HG03439 (cell line): ENCODE measurements around the gene SSH2.
"Not testable (repeated sequence)": the region's sequence is repeated elsewhere in the genome, so short reads cannot be mapped to it uniquely, and the experiment has no call there.

Source experiments
- ATAC-seq: cut with Tn5 transposase; IDR thresholded peaks from one replicate; pipeline ENCODE4 v1.9.1; 2021; ENCODE audit warnings: mild to moderate bottlenecking, moderate library complexity; ENCODE audit not compliant: unreplicated experiment

The SSH2 gene, protein sequence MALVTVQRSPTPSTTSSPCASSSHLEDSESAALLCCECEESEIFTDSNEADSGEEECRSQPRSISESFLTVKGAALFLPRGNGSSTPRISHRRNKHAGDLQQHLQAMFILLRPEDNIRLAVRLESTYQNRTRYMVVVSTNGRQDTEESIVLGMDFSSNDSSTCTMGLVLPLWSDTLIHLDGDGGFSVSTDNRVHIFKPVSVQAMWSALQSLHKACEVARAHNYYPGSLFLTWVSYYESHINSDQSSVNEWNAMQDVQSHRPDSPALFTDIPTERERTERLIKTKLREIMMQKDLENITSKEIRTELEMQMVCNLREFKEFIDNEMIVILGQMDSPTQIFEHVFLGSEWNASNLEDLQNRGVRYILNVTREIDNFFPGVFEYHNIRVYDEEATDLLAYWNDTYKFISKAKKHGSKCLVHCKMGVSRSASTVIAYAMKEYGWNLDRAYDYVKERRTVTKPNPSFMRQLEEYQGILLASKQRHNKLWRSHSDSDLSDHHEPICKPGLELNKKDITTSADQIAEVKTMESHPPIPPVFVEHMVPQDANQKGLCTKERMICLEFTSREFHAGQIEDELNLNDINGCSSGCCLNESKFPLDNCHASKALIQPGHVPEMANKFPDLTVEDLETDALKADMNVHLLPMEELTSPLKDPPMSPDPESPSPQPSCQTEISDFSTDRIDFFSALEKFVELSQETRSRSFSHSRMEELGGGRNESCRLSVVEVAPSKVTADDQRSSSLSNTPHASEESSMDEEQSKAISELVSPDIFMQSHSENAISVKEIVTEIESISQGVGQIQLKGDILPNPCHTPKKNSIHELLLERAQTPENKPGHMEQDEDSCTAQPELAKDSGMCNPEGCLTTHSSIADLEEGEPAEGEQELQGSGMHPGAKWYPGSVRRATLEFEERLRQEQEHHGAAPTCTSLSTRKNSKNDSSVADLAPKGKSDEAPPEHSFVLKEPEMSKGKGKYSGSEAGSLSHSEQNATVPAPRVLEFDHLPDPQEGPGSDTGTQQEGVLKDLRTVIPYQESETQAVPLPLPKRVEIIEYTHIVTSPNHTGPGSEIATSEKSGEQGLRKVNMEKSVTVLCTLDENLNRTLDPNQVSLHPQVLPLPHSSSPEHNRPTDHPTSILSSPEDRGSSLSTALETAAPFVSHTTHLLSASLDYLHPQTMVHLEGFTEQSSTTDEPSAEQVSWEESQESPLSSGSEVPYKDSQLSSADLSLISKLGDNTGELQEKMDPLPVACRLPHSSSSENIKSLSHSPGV (N-terminal part only)

DNA sequence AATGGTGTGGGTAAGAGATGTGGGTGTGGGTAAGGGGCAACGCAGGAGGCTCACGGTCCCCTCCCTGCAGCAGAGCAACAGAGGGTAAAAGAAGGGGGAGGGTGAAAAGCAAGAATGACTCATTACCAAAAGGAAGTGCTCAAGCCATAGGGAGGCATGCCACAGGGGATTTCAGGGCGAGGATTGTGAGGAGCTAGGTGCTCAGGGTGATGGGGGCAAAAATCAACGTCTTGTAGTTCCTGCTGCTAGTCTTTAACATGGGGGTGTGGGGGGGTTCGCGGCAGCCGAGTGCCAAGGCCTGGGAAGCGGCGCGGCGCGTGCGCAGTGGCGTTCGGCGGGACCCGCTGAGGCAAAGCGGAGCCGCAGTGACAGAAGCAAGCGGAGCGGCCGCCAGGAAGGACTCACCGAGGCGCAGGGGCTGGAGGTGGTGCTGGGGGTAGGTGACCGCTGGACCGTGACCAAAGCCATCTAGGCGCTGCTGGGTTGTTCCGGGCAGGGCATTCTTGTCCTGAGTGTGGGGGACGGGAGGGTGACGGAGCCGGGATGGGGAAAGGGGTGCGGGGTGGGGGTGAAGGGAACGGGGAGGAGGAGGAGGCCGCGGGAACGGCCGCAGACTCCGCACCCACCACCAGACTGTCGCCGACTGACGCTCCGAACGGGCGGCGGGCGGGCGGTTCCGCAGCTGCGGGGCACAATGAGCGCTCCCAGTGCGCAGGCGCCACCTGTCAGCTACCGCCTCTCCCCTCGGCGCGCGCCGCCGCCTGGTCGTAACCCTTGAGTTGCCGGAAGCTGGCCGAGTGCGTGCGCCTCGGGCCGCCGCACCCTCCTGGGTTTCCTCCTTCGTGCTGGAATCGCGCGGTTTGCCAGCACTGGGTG, at the start of gene SSH2:
Gene SSH2 (minus strand): TSS at position 696 of the 876 bp plus-strand sequence. CDS start 228 bp downstream, at position 468.
- peak; percentile 55 for ATAC-seq

DNA sequence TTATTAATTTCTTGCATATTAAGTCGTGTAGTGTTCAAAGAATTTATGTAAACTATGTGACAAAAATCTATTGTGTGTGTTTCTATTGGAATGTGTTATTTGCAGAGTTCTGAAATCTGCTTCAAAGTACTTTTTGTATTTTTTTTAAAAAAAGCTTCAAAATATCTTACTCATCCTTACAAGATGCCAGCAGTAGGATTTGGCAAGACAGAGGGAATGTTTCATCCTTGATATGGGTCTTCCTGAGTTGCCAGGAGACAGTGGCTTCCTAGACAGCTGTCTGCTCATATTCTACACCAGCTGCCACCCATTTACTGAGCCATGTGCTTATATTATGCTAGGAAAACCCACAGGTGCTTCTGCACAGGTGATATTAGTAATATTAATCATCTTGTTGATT, 47.8 kb upstream of the SSH2 start:
- ATAC-seq, result no peak

GRCh38 chr17:29973005-29973404, 43.0 kb upstream of the SSH2 start:
- no peak for ATAC-seq

DNA sequence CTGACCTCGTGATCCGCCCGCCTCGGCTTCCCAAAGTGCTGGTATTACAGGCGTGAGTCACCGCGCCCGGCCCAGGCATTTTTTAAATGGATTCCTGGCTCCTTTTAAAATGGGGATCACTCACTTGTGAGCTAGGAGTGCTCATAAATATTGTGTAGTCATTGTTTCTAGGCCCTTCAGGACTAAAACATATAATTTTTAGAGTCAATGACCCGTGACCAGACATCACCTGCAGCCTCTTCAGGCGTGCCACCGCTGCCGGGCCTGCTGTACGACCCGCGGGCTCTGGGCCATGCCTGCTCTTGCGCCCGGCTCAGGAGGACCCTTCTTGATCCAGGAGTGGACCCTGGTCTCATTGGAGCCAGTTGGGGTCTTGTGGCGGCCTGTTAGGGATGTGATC, 42.2 kb upstream of the SSH2 start:
- ATAC-seq, result no peak

- ATAC-seq, result no peak
These were observed 38.2 kb upstream of the SSH2 start for GRCh38 chr17:29968271-29968670.

GRCh38 chr17:29962656-29963055, 32.6 kb upstream of the SSH2 start:
- no peak for ATAC-seq

- no peak for ATAC-seq
These were observed 29.8 kb upstream of the SSH2 start for GRCh38 chr17:29959658-29960337.

DNA sequence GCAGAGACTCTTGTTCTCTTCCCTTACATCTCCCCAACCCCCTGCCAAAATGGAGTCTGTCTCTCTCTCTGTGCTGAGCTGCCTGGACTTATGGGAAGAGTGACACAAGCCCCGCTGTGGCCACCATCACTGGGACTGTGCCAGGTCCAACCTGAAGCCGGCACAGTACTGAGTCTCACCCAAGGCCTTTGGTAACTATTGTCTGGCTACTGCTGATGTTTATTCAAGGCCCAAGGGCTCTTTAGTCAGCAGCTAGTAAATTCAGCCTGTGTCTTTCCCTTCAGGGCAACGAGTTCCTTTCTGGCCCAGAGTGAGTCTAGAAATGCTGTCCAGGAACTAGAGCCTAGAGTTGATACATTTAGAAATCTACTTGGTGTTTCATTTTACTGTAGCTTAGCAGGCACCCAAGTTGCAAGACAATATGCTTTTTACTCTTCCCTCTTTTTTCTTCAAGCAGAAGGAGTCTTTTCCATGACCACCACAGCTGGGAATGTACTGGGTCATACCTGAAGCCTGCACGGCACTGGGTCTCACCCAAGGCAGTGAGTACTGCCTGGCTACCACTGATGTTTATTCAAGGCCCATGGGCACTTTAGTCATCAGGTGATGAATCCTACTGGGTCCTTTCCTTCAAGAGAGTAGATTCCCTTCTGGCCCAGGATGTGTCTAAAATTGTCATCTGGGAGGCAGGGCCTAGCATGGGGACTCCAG, 29.1 kb upstream of the SSH2 start:
- ATAC-seq, result no peak

DNA sequence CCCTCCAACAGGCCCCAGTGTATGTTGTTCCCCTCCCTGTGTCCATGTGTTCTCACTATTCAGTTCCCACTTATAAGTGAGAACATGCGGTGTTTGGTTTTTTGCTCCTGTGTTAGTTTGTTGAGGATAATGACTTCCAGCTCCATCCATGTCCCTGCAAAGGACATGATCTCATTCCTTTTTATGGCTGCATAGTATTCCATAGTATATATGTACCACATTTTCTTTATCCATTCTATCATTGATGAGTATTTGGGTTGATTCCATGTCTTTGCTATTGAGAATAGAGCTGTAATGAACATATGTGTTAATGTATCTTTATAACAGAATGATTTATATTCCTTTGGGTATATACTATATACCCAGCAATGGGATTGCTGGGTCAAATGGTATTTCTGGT, 27.5 kb upstream of the SSH2 start:
- not testable (repeated sequence) for ATAC-seq

- ATAC-seq, result no peak
These were observed 26.2 kb upstream of the SSH2 start for GRCh38 chr17:29956225-29956624.

- ATAC-seq, result no peak
These were observed 24.4 kb upstream of the SSH2 start for GRCh38 chr17:29954405-29954804.

- ATAC-seq, result no peak
These were observed 19.7 kb upstream of the SSH2 start for GRCh38 chr17:29949696-29950095.

DNA sequence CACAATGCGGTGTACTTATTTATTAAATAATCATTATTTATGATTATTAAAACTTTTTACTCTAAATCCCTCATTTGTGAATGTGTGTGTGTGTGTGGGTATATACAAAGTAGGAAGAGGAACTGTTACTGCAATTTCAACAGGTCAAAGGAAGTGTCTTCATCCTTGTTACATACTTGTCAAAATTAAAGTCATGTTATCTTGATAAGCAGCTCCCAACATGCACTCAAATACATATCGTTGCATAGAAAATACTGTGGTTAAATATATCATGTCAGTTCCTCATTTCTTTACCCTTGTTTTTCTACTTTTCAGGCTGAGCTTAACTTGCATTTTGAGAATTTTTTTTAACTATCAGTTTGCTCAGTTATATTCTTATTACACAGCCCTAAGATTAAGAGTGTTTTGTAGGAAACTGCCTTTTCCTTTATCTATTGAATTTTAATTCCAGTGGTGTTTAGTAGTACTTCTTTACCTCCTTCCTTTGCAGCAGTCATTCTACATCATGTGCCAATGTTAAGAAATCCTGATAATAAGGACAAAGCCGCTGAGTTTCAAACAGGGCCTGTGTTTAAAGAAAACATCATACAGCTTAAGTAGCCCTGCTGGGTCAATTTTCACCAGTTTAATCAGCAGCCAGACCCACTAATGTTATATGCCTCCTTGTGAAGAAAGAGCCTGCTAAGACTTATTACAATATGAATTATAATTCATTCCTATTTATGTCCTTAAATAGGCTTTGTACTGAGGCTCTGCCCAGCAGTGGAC, 18.6 kb upstream of the SSH2 start:
- no peak for ATAC-seq

DNA sequence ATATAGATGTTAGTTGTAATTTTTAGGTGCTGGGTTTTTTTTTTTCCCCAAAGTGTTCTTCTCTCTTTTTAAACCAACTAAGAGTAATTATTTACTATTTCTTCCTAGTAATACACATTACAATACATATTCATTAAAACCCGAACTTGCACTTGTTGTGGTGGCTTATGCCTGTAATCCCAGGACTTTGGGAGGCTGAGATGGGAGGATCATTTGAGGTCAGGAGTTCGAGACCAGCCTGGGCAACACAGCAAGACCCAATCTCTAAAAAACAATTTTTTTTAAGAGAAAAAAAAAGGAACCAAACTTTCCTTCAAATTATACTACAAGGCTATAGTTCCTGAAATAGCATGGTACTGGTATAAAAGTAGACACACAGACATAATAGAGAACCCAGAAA, 15.3 kb upstream of the SSH2 start:
- ATAC-seq, result no peak

DNA sequence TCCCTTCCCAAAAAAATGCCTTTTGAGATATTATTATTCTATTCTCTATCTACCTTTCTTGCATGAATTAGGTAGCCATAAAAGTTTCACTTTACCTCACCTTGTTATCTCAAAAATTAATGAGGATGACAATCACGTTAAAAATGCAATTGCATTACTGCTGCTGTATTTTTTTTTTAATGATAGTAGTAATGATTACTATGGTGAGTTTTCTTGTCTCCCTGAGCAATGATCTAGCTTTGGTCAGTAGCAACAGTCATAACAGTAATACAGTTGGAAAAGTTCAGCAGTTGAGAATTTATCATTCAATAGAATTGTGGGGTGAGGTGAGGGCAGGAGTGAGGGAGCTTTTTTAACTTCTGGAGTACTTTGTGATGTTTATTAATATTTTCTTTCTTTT, 11.3 kb upstream of the SSH2 start, which contains the start of gene EFCAB5:
Gene EFCAB5 (plus strand): TSS at position 301 of the 400 bp plus-strand sequence. CDS start 163 bp downstream, outside the sequence.
- ATAC-seq, result no peak

DNA sequence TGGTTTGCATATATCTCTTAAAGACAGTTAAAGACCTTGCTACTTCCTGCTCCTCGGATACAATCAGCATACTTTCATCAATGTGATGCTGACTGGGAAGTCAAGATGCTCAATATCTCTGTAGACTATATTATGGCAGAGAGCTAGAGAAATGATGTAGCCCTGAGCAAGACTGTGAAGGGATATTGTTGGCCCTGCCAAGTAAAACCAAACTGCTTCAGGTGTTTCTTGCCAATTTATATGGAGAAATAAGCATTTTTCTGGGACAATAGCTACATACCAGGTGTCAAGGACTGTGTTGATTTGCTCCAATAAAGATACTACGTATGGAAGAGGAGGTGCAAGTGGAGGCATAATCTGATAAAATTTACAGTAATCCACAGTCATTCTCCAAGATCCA, 6.7 kb upstream of the SSH2 start:
- no peak for ATAC-seq

DNA sequence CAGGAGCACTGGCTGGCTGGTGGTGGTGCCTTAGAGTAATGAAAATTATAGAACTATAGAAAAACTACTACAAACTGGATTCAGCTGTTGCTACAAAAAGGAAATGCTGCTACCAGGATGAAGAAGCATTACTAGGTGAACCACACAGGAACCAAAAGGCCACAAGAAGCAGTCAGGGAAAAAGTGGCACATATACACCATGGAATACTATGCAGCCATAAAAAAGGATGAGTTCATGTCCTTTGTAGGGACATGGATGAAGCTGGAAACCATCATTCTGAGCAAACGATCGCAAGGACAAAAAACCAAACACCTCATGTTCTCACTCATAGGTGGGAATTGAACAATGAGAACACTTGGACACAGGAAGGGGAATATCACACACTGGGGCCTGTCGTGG, 5.9 kb upstream of the SSH2 start:
- not testable (repeated sequence) for ATAC-seq

DNA sequence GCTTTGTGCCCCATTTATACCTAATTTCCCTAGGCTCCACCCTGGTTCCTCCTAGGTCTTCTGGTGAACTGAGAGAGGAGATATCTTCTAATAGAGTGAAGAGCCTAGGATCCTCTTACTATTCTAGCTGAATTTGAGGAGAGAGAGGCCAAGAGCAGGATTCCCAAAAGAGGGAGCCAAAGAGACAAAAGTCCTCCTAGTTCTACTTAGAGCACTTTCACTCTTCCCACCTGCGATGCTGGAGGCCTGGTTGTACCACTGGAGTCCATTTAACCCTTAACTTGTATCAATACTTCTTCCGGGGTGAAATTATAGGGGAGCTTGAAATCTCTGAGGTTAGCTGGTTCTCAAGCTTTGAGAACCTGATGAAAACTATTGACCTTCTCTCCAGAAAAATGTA, 3.4 kb upstream of the SSH2 start:
- ATAC-seq, result no peak
